GM21528 (cell line): ENCODE results near the gene RNF182.
"Not testable (repeated sequence)": the region's sequence is repeated elsewhere in the genome, so short reads cannot be mapped to it uniquely, and the experiment has no call there.

Experiments
- ATAC-seq: cut with Tn5 transposase; IDR thresholded peaks from one replicate; pipeline ENCODE4 v1.9.1; 2021; ENCODE audit warnings: mild to moderate bottlenecking, moderate library complexity; ENCODE audit not compliant: unreplicated experiment, low FRiP score

The RNF182 gene

DNA sequence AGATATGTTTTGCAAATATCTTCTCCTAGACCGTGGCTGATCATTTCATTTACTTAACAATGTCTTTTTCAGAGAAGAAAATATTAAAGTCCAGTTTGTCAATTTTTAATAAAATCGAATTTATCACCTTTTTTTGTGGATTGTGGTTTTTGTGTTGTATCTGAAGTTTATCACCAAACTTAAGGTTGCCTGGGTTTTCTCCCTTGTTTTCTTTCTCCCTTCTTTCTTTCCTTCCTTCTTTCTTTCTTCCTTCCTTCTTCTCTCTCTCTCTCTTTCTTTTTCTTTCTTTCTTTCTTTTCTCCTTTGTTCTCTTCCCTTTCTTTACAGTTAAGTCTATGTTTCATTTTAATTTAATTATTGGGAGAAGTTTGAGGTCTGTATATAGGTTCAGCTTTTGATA is 68.7 kb downstream of the RNF182 start:
- no peak for ATAC-seq

DNA sequence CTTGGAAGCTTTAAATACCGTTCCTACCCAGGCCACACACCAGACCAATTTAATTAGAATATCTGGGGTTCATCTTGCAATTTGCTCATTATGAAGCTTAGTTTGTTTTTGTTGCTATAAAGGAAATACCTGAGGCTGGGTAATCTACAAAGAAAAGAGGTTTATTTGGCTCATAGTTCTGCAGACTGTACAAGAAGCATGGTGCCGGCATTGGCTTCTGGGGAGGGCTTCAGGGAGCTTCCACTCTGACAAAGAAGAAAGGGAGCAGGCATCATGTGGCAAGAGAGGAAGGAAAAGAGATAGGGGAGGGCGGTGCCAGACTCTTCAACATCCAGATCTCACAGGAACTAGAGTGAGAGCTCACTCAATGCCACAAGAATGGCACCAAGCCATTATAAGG is 73.6 kb downstream of the RNF182 start:
- ATAC-seq, result no peak

GRCh38 chr6:14000901-14001300 is 76.1 kb downstream of the RNF182 start:
- no peak for ATAC-seq

DNA sequence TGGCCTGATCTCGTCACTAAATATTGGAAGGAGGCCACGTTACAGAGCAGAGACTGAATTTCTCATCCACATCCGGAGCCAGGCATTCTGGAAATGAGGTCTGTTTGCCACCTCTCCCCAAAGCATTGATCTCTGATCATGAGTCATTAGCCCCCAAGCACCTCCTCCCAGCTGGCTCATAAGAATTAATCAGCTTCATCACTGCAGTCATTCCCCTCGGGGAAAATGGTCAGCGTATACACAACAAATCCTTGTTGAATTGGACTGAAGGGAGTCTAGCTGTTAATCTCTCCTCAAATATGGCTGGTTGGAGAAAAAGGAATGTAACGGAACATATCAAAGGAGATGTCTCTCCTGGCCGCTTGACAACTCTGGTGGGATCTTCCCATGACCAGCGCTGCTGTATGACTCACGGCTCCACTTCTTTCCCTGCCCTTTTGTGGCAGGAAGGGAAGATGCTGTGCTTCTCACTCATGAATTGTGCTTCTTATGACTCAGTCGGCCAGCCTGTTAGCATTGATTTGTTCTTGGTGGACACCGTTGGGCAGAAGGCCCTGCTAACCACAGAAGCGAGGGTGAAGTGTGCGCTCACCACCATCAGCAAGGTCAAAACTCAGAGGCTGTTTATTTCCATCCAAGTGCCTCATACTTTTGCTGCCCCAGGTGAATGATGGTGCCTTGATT is 76.7 kb downstream of the RNF182 start:
- no peak for ATAC-seq

GRCh38 chr6:14002176-14002947 is 77.6 kb downstream of the RNF182 start:
- no peak for ATAC-seq

DNA sequence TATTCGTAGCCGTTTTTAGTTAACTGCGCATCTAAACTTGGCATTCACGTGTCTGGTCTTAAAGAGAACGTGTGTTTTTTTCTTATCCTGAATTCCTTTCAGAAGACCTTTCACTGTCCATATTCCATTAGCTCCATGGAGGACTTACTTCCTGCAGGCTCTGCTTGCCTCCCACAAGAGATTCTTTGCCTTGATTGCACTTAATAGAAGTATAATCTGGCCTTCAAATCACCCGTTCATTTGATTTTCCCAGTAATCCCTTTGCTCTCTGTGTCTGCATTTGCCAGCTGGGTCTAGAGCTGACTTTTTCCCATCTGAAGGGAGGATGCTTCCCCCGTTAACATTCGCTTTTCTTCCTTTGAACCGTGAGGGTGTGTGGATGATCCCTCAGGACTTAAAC is 79.5 kb downstream of the RNF182 start:
- no peak for ATAC-seq

DNA sequence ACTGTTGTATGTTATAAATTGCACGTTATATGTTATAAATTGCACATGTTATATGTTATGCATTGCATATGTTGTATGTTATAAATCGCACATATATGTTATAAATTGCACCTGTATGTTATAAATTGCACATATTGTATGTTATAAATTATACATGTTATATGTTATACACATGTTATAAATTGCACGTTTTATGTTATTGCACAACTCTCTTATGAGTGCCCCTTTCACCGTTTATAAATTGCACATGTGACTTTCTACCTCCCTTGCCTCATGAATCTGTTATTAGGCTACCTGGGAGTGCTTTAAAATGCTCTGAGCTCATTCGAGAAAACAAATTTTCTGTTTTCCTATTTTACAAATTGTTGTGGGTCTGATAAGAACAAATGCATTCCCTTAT is 84.1 kb downstream of the RNF182 start:
- no peak for ATAC-seq

DNA sequence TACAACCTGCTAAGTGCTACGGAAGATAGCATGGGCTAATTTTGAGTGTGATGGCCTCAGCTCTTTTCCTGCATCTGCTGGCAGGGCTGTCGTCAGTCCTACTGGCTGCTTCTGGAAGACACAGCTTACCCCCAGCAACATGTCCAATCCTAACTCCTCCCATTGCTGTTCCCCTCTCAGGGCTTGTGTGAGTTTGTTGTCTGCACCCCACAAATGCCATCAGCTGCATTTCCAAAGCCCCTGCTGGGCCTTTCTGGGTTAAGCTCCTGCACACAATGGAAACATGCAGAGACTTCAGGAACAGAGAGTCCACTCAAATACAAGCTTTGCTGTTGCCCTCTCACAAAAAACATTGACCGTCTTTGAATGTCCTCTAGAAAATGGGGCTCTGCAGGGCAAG is 84.7 kb downstream of the RNF182 start:
- no peak for ATAC-seq

DNA sequence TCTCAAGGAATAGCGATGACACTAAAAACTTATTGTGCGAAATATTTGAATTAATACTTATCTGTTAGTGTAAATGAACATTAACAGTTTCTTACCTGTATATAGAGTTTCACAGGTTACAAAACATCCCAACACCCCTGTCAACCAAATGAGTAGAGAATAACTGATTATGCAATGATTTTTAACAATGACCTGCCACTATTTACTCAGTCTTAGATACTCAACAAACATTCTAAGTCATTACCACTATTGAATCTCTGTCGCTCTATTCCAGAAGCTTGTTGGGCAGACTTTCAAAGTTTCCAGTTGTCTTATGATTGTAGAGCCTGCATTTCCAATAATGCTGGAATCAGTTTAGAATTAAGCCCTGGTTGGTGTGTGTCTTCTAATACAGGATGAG is 85.5 kb downstream of the RNF182 start:
- no peak for ATAC-seq

DNA sequence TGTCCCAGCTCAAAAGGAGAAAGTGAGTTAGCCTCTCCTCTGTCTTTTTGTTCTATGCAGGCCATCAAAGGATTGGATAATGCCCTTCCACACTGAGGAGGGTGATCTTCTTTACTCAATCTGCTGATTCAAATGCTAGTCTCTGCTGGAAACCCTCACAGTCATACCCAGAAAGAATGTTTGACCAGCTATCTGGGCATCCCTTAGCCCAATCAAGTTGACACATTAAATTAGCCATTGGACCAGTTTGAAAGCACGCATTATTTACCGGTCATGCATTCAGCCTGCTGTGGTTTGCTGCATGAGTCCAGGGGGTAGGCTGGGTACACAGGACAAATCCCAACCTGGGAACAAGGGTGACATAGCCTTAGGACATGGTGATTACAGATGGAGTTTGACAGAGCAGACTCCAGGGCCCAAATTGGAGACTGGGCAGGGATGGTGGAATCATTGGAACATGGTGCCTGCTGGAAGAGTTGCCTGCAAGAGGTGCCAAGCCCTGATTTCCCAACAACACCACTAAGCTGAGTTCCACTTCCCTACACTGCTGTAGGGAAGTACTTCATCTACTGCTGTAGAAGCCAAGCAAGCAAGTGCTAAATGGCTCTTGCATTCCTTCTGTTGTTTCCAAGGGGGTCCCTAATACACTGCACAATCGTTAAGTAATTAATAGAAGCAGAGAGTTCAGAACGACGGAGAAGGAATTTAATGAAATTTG is 87.7 kb downstream of the RNF182 start:
- ATAC-seq, result no peak

DNA sequence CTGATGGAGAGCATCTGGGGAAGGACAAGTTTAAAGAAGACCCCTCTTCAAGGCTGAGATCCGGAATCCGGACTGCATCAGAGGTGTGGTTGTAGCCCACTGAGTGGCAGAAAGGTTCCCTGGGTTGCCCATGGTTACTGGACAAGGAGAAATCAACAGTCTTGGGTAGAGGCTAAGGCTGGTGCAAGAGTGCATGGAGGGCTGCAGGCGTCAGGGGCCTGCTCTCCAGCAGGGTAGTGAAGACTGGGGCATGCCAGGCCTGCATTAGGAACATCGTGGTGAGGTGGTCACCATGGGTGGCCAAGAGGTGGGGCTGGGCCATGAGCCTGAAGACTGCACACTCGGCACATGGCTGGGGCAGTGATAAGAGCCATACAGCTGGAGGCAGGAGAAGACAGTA is 91.2 kb downstream of the RNF182 start:
- ATAC-seq, result no peak

DNA sequence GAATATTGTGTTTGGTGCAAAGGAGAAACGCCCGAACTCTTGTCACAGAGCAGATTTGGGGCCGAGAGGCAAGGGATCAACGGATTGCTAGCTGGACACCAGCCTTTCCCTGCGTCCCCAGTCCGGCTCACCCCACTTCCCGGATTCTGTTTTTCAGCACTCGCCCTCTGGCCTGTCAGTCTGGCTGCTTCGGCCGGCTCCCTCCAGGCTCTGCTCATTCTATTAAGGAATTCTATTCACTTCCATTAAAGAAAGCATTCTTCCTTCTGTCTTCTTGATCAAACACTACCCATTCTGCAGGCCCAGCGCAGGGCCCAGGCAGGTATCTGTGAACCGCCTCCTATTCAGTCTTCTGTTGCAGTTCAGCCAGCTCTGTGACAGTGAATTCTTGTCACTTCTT is 91.7 kb downstream of the RNF182 start:
- ATAC-seq, result no peak

GRCh38 chr6:14016935-14017625 is 92.3 kb downstream of the RNF182 start:
- no peak for ATAC-seq

- no peak for ATAC-seq
Observed at GRCh38 chr6:14017626-14018475, 93.1 kb downstream of the RNF182 start.

- ATAC-seq, result not testable (repeated sequence)
Observed at GRCh38 chr6:14018559-14018958, 93.8 kb downstream of the RNF182 start.

GRCh38 chr6:14020551-14020950 is 95.8 kb downstream of the RNF182 start:
- ATAC-seq, result no peak

GRCh38 chr6:14021449-14021848 is 96.7 kb downstream of the RNF182 start:
- no peak for ATAC-seq

DNA sequence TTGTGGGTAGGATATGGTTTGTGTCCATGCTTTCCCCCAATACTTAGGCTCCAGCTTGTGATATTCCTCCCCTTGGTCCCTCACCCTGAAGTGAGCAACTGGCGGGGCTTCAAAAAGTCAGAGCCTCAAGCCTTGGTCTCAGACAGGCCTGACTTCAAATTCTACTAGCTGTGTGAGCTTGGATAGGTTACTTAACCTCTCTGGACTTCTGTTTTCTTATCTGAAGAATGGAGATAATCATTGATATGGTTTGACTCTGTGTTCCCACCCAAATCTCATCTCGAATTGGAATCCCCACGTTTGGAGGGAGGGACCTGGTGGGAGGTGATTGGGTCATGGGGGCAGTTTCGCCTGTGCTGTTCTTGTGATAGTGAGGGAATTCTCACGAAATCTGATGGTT is 97.9 kb downstream of the RNF182 start:
- no peak for ATAC-seq

GRCh38 chr6:14023855-14024254 is 99.1 kb downstream of the RNF182 start:
- no peak for ATAC-seq

- no peak for ATAC-seq
Observed at GRCh38 chr6:14025160-14025559, 100.4 kb downstream of the RNF182 start.
